GM23248 (cell line): ENCODE data around the gene COX6B1. TPM values are rescaled to one million over a fixed set of nuclear protein-coding genes. Genes with fewer than 3 reads are reported as not detected.

Source experiments
- DNase-seq: peaks from one replicate; pipeline ENCODE4 v3.0.0-alpha.2; 2015
- H2AFZ ChIP-seq: fragments of 200-600 bp; sonication (generic); 2 replicates; pipeline ENCODE4 v1.6.1; 2016; ENCODE audit warnings: antibody characterized with exemption
- H3F3A ChIP-seq: fragments of 200-600 bp; sonication (generic); 2 replicates; pipeline ENCODE4 v1.6.1; 2016; ENCODE audit warnings: mild to moderate bottlenecking, antibody characterized with exemption, mixed run types; ENCODE audit not compliant: insufficient read depth
- H3K27ac ChIP-seq: fragments of 200-600 bp; sonication (generic); 2 replicates; pipeline ENCODE4 v1.5.1; 2016; ENCODE audit warnings: mild to moderate bottlenecking
- H3K27me3 ChIP-seq: fragments of 200-600 bp; sonication (generic); replicated peaks from 2 replicates; pipeline ENCODE4 v1.6.1; 2016; ENCODE audit warnings: mild to moderate bottlenecking; ENCODE audit not compliant: insufficient read depth
- H3K36me3 ChIP-seq: fragments of 200-600 bp; sonication (generic); 2 replicates; pipeline ENCODE4 v1.6.1; 2016; ENCODE audit warnings: low read depth, mild to moderate bottlenecking
- H3K4me1 ChIP-seq: fragments of 200-600 bp; sonication (generic); 2 replicates; pipeline ENCODE4 v1.6.1; 2016; ENCODE audit warnings: mild to moderate bottlenecking; ENCODE audit not compliant: insufficient read depth
- H3K4me2 ChIP-seq: fragments of 200-600 bp; sonication (generic); one replicate; pipeline ENCODE4 v1.6.1; 2016; ENCODE audit warnings: mild to moderate bottlenecking; ENCODE audit not compliant: unreplicated experiment
- H3K4me3 ChIP-seq: fragments of 200-600 bp; sonication (generic); 2 replicates; pipeline ENCODE4 v1.5.1; 2016; ENCODE audit warnings: mild to moderate bottlenecking
- H3K79me2 ChIP-seq: fragments of 200-600 bp; sonication (generic); 2 replicates; pipeline ENCODE4 v1.6.1; 2016; ENCODE audit warnings: mild to moderate bottlenecking; ENCODE audit not compliant: insufficient read depth
- H3K9ac ChIP-seq: fragments of 200-600 bp; sonication (generic); 2 replicates; pipeline ENCODE4 v1.6.1; 2016; ENCODE audit warnings: mild to moderate bottlenecking
- H3K9me2 ChIP-seq: fragments of 200-600 bp; sonication (generic); 2 replicates; pipeline ENCODE4 v1.6.1; 2016; ENCODE audit warnings: mixed run types, mild to moderate bottlenecking, moderate library complexity; ENCODE audit not compliant: insufficient read depth
- H3K9me3 ChIP-seq: fragments of 200-600 bp; sonication (generic); one replicate; pipeline ENCODE4 v1.6.1; 2017; ENCODE audit warnings: low read depth
- H4K20me1 ChIP-seq: fragments of 200-600 bp; sonication (generic); 2 replicates; pipeline ENCODE4 v1.6.0; 2016; ENCODE audit not compliant: insufficient read depth
- EZH2 ChIP-seq: fragments of 200-600 bp; sonication (generic); IDR thresholded peaks from 2 replicates; pipeline ENCODE4 v1.6.1; 2018; ENCODE audit warnings: antibody characterized with exemption, mild to moderate bottlenecking; ENCODE audit not compliant: insufficient read depth, poor library complexity, severe bottlenecking
- EZH2phosphoT487 ChIP-seq: fragments of 200-600 bp; sonication (generic); IDR thresholded peaks from 2 replicates; pipeline ENCODE4 v1.6.1; 2018; ENCODE audit warnings: antibody characterized with exemption, moderate library complexity, mild to moderate bottlenecking, low read depth; ENCODE audit not compliant: insufficient read depth
- WGBS, 2 experiments: methylation state at CpG; one replicate each; pipeline ENCODE4 v1.1.6; 2015 to 2017; ENCODE audit warnings: low lambda C conversion rate in 2 of 2, low coverage in 1 of 2; ENCODE audit errors: missing lambda C conversion rate in 2 of 2; 5-methylcytosine and 5-hydroxymethylcytosine counted together
- in situ Hi-C: fragments of 300-500 bp; cut with MboI; formaldehyde crosslinking; loops from 2 replicates; pipeline ENCODE4 v1.15.0; 2020
- polyA plus RNA-seq: library from polyadenylated mRNA; unstranded; fragments of >200 nt; fragmentation: Nextera tagmentation; extraction: Ambion mirVana; gene quantifications from 2 replicates; pipeline ENCODE4 v1.2.1, GENCODE V29; 2016
- total RNA-seq: library from RNA; depleted of rRNA; stranded (reverse); fragments of >200 nt; shearing (Covaris generic); gene quantifications from 2 replicates; pipeline ENCODE4 v1.2.3, GENCODE V29; 2014

Gene COX6B1
- total and polyA plus RNA-seq, 2 experiments from 2014 or later, result 328 to 472 TPM

DNA sequence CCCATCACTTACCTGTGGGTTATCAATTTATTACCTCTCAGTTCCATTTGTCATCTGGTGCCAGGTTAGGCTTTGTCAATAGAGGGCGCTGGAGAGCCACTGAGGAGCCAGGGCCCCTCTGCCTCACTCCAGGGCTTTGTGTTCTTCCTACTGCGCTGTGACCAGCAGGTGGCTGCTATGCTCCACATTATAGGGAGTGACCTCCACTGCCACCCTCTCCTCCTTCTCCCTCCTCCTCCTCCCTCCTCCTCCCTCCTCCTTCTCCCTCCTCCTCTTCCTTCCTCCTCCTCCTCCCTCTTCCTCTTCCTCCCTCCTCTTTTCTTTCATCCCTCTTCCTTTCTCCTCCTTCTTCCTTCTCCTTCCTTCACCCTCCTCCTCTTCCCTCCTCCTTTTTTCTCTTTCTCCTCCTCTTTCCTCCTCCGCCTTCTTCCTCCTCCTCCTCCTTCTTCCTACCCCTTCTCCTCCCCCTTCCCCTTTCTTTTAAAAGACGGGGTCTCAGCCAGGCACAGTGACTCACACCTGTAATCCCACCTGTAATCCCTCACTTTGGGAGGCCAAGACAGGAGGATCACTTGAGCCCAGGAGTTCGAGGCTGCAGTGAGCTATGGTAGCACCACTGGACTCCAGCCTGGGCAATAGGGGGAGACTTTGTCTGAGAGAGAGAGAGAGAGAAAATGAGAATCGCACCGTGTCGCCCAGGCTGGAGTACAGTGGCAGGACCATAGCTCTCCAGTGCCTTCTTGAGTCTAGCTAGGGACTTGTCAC, 45.9 kb downstream of the COX6B1 start:
- DNase-seq, result peak; percentile 90
- WGBS, 2 experiments, result 24% methylated on average over 7 to 8 of the region's 8 CpGs

DNA sequence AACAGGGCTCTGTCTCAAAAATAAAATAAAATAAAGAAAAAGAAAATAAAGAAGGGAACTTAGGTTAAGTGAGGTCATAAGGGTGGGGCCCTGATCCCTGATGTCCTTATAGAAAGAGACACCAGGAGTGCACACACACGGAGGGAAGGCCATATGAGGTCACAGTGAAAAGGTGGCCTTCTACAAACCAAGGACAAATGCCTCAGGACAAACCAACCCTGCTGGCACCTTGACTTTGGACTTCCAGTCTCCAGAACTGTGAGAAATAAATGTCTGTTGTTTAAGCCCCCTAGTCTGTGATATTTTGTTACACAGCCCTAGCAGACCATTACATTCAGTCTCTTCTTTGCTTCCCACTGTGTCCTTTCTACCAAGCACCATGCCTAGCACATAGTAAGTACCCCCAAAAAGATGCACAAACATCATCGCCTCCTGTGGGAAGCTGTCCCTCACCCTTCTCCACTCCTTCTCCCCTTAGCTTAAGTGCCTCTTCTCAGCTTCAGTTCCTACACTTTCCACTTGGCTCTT, 47.8 kb downstream of the COX6B1 start:
- H3K9me2 ChIP-seq, result no peaks in the 10 kb centered on the region
- no peak for DNase-seq
- H3K27me3 ChIP-seq, result no peaks in the 10 kb centered on the region
- no peak overlapping the region for H3K27ac ChIP-seq
- no peaks in the 10 kb centered on the region for H3K4me1 ChIP-seq
- H3K4me3 ChIP-seq, result no peak overlapping the region
- H3F3A ChIP-seq, result no peaks in the 10 kb centered on the region
- in situ Hi-C loops, result no loop called here
- no peak overlapping the region for H3K9ac ChIP-seq
- H4K20me1 ChIP-seq, result no peaks in the 10 kb centered on the region
- no peak overlapping the region for H3K4me2 ChIP-seq
- H3K79me2 ChIP-seq, result no peaks in the 10 kb centered on the region
- H3K9me3 ChIP-seq, result no peaks in the 10 kb centered on the region
- no peak for TF ChIP-seq EZH2phosphoT487
- TF ChIP-seq EZH2, result no peak
- 50 to 56% methylated on average over 2 of the region's 2 CpGs for WGBS, 2 experiments
- H3K36me3 ChIP-seq, result no peaks in the 10 kb centered on the region
- no peak overlapping the region for H2AFZ ChIP-seq

More for the DNA sequence above, 45.9 kb downstream of the COX6B1 start:
- H3F3A ChIP-seq, result no peaks in the 10 kb centered on the region
- H3K27me3 ChIP-seq, result no peaks in the 10 kb centered on the region
- H3K36me3 ChIP-seq, result no peaks in the 10 kb centered on the region
- no peak overlapping the region for H3K4me2 ChIP-seq
- no peak overlapping the region for H3K27ac ChIP-seq
- no peaks in the 10 kb centered on the region for H3K4me1 ChIP-seq
- TF ChIP-seq EZH2 (no peak), EZH2phosphoT487 (no peak)
- no peak overlapping the region for H3K4me3 ChIP-seq
- H4K20me1 ChIP-seq, result no peaks in the 10 kb centered on the region
- H3K9me3 ChIP-seq, result no peaks in the 10 kb centered on the region
- no peaks in the 10 kb centered on the region for H3K79me2 ChIP-seq
- no peak overlapping the region for H2AFZ ChIP-seq
- H3K9ac ChIP-seq, result no peak overlapping the region
- no peaks in the 10 kb centered on the region for H3K9me2 ChIP-seq
- in situ Hi-C loops, result no loop called here

DNA sequence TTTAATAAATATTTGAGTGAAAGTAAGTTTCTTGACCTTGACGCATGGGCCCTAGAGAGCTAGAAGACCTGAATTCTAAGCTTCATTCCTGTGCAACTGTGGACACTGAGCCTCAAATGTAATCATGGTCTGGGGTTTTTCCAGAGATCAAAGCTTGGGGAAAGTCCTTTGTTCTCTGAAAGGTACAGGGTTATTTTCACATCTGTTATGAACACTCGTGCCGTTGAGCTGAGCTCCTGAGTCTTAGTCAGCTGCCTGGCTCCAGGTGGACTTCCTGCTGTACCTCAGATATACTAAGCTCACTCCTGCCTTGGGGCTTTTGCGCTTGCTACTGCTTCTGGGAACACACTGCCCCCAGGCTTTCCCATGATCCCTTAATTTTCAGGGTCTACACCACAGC, 48.7 kb downstream of the COX6B1 start:
- H3K36me3 ChIP-seq, result no peaks in the 10 kb centered on the region
- DNase-seq, result no peak
- H3K27me3 ChIP-seq, result no peaks in the 10 kb centered on the region
- in situ Hi-C loops, result no loop called here
- no peaks in the 10 kb centered on the region for H3K4me1 ChIP-seq
- H3K9me3 ChIP-seq, result no peaks in the 10 kb centered on the region
- no peak overlapping the region for H3K4me3 ChIP-seq
- H3K79me2 ChIP-seq, result no peaks in the 10 kb centered on the region
- H4K20me1 ChIP-seq, result no peaks in the 10 kb centered on the region
- no peak for TF ChIP-seq EZH2
- TF ChIP-seq EZH2phosphoT487, result no peak
- H3K4me2 ChIP-seq, result no peak overlapping the region
- 23 to 32% methylated on average over 4 of the region's 4 CpGs for WGBS, 2 experiments
- H3K27ac ChIP-seq, result no peak overlapping the region
- H3K9ac ChIP-seq, result no peak overlapping the region
- H3K9me2 ChIP-seq, result no peaks in the 10 kb centered on the region
- no peaks in the 10 kb centered on the region for H3F3A ChIP-seq
- no peak overlapping the region for H2AFZ ChIP-seq

DNA sequence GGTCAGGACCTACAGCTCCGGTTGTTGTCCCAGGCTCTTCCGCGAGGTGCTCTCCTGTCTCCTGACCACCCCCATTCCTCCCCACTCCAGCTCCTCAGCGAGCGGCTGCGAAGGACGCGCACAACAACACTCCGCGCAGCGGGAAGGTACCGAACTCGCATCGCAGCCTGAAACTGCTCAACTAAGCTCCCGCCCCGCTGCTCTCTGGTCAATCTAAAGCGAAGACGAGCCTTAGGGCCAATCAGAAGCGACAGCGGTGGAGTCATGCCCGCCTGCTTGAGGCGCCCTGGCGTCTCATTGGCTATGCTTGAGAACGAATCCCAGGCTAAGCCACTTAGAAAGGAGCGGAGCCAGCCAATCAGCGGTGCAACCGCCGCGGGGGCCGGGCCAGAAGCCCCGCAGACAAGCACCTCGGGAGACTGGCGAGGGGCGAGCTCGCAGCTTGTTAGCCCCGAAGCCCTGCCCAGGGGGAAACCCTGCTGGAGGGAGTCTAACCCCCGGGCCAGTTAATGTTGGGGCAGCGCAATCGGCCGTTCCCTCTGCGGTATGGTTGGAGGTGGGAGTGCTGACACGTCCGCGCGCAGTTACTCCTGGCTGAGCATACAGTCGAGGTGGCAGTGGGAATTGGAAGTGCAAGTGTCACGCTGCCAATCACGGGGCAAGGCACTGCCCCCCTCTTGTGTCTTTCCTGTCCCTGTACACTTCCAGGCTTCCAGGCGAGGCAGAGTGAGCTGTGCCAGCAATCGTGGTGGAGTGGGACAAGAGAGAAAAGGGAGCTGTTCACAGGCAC, 54.3 kb downstream of the COX6B1 start:
- Histone ChIP-seq H2AFZ (peak overlapping the region; percentile 91), H3K4me2 (peak overlapping the region; percentile 86), H3F3A (no peaks in the 10 kb centered on the region), H3K9ac (peak overlapping the region; percentile 43; the same call in 1 of the 2 replicates), H3K27ac (no peak overlapping the region), H4K20me1 (no peaks in the 10 kb centered on the region), H3K4me3 (peak overlapping the region; percentile 81), H3K9me3 (no peaks in the 10 kb centered on the region), H3K4me1 (no peaks in the 10 kb centered on the region), H3K79me2 (no peaks in the 10 kb centered on the region), H3K9me2 (no peaks in the 10 kb centered on the region), H3K27me3 (no peaks in the 10 kb centered on the region), H3K36me3 (no peaks in the 10 kb centered on the region)
- DNase-seq, result peak; percentile 99
- 1 to 2% methylated on average over 50 of the region's 50 CpGs for WGBS, 2 experiments
- in situ Hi-C loops, result no loop called here
- no peak for TF ChIP-seq EZH2phosphoT487
- no peak for TF ChIP-seq EZH2
